Pancreas (tissue), 10 donors: ENCODE results near the gene KMT5B. TPM values are rescaled to one million over a fixed set of nuclear protein-coding genes. Genes with fewer than 3 reads are reported as not detected.
A peak's percentile ranks its signal among the peaks of the same experiment; 100 is the strongest.

Source experiments
- ATAC-seq, 4 donors: fragments of 200-7000 bp; cut with Tn5 transposase; one replicate each; pipeline versions ENCODE4 v1.8.0 to v1.9.1; 2020; ENCODE audit warnings: mild to moderate bottlenecking in 4 of 4, moderate library complexity in 4 of 4
- DNase-seq, 6 donors: peaks; one replicate each; pipeline ENCODE4 v3.0.0-alpha.2; 2020
- FAIRE-seq: peaks from 2 replicates; lab custom pipeline; 2012; peaks lifted over from hg19 to GRCh38; lab: Jason Lieb, UNC
- H3K27ac ChIP-seq, 4 donors: fragments of 200-600 bp; sonication (generic); 1 replicate in 3 of 4; 2 replicates in 1 of 4; pipeline versions ENCODE4 v1.5.0 to v1.8.0; 2020
- H3K27me3 ChIP-seq, 4 donors: fragments of 200-600 bp; one replicate each; pipeline ENCODE4 v1.8.0; 2021
- H3K36me3 ChIP-seq, 3 donors: fragments of 200-600 bp; sonication (generic) in 1 of 3; one replicate each; pipeline versions ENCODE4 v1.5.0 to v1.8.0; 2020 to 2021
- H3K4me1 ChIP-seq, 3 donors: fragments of 200-600 bp; one replicate each; pipeline ENCODE4 v1.8.0; 2021
- H3K4me3 ChIP-seq, 4 donors: fragments of 200-600 bp; sonication (generic) in 2 of 4; one replicate each; pipeline versions ENCODE4 v1.5.0 to v1.8.0; 2020 to 2021
- H3K9me3 ChIP-seq, 4 donors: fragments of 200-600 bp; one replicate each; pipeline ENCODE4 v1.8.0; 2021
- CTCF ChIP-seq, 4 donors: fragments of 200-600 bp; sonication (generic) in 3 of 4; IDR thresholded peaks; one replicate each; pipeline versions ENCODE4 v1.5.0 to v1.8.0; 2021; ENCODE audit warnings: antibody characterized with exemption in 4 of 4
- WGBS, 2 donors: extraction: QIAGEN DNeasy Blood & Tissue Kit; methylation state at CpG; one replicate each; pipeline ENCODE4 v1.1.7; 2013; 5-methylcytosine and 5-hydroxymethylcytosine counted together
- intact Hi-C, 3 donors: fragments of 100-400 bp; cut with DNase I; formaldehyde crosslinking; loops; one replicate each; pipeline versions ENCODE4 v1.11.1 to v1.14.2; 2022
- polyA plus RNA-seq, 2 donors: library from polyadenylated mRNA; stranded (reverse); fragments of 200-250 nt; gene quantifications; one replicate each; pipeline ENCODE4 v1.2.3, GENCODE V29; 2013
- total RNA-seq, 6 donors: library from RNA; stranded (reverse); fragmentation: NEBNext Ultra II Directional in 4 of 6; extraction: Animal tissue kit (Norgen Biotek cat#: 25700) in 4 of 6; gene quantifications; one replicate each; pipeline versions ENCODE4 v1.2.1 to v1.2.4, GENCODE V29; 2021 to 2023
- donor health status: healthy with polysubstance abuse.
- donor health status: DM: no; HTN: no; CAD: no; lungs with moderate emphysema.
- donor health status: DM: no; HTN: no; CAD: no.
- donor health status: control.
- donor health status: control.
- donor health status: Bipolar disorder and iron deficiency.
- donor health status: DM: yes; HTN: yes; CAD: no.
- donor health status: DM: no; HTN: no; CAD: no.
- donor health status: DM: no; HTN: no; CAD: no.
- donor health status: DM: yes; HTN: yes; CAD: no.

Gene KMT5B
- total and polyA plus RNA-seq, 8 donors = 12.8 to 30.8 (median 22.6) TPM

GRCh38 chr11:68191661-68192579 lies 21.2 kb downstream of the KMT5B start:
- peaks cover 0 to 3% (median 0%) of the 10 kb centered on the region in 3 donors for H3K36me3 ChIP-seq
- no peak overlapping the region for H3K27ac ChIP-seq
- H3K27me3 ChIP-seq = no peaks in the 10 kb centered on the region
- 69 to 73% methylated on average over 5 of the region's 5 CpGs for WGBS, 2 donors
- no peaks in the 10 kb centered on the region for H3K9me3 ChIP-seq
- TF ChIP-seq CTCF (IDR thresholded peaks at IDR 0.05) = no peak
- DNase-seq = no peak
- intact Hi-C loops = no loop called here
- H3K4me1 ChIP-seq = peaks cover 9 to 14% (median 11%) of the 10 kb centered on the region in 3 donors
- ATAC-seq = peak in 3 of 4 donors; percentile 38 to 67 (median 54)
- no peak overlapping the region for H3K4me3 ChIP-seq
- no peak for FAIRE-seq

GRCh38 chr11:68189888-68190287 lies 23.2 kb downstream of the KMT5B start:
- ATAC-seq (no peak), FAIRE-seq (no peak), DNase-seq (no peak)
- intact Hi-C loops = no loop called here
- 54 to 58% methylated on average over 3 of the region's 3 CpGs for WGBS, 2 donors
- Histone ChIP-seq H3K9me3 (no peaks in the 10 kb centered on the region), H3K27me3 (no peaks in the 10 kb centered on the region), H3K4me3 (no peak overlapping the region), H3K27ac (no peak overlapping the region), H3K36me3 (peaks cover 3 to 14% (median 5%) of the 10 kb centered on the region in 3 donors), H3K4me1 (peaks cover 6 to 14% (median 11%) of the 10 kb centered on the region in 3 donors)
- TF ChIP-seq CTCF (IDR thresholded peaks at IDR 0.05) = no peak

GRCh38 chr11:68189082-68189481 lies 24.0 kb downstream of the KMT5B start:
- no peak overlapping the region for H3K4me3 ChIP-seq
- no peak for FAIRE-seq
- H3K27me3 ChIP-seq = no peaks in the 10 kb centered on the region
- WGBS, 2 donors = 70 to 78% methylated on average over 3 of the region's 3 CpGs
- intact Hi-C loops = no loop called here
- no peak overlapping the region for H3K27ac ChIP-seq
- ATAC-seq = no peak
- DNase-seq = no peak
- no peaks in the 10 kb centered on the region for H3K9me3 ChIP-seq
- H3K4me1 ChIP-seq = peaks cover 6 to 14% (median 11%) of the 10 kb centered on the region in 3 donors
- H3K36me3 ChIP-seq = peaks cover 7 to 22% (median 9%) of the 10 kb centered on the region in 3 donors
- TF ChIP-seq CTCF (IDR thresholded peaks at IDR 0.05) = no peak

- intact Hi-C loops = no loop called here
- H3K9me3 ChIP-seq = no peaks in the 10 kb centered on the region
- H3K36me3 ChIP-seq = peaks cover 7 to 33% (median 15%) of the 10 kb centered on the region in 3 donors
- no peak for TF ChIP-seq CTCF (IDR thresholded peaks at IDR 0.05)
- no peaks in the 10 kb centered on the region for H3K27me3 ChIP-seq
- FAIRE-seq (no peak), ATAC-seq (no peak), DNase-seq (no peak)
- 73 to 86% methylated on average over 6 of the region's 6 CpGs for WGBS, 2 donors
- H3K27ac ChIP-seq = no peak overlapping the region
- H3K4me1 ChIP-seq = no peaks in the 10 kb centered on the region
- no peak overlapping the region for H3K4me3 ChIP-seq
These were observed 27.0 kb downstream of the KMT5B start for GRCh38 chr11:68186061-68186460.
